Measurements from ENCODE around the gene SULT1A1.
"Not testable (repeated sequence)": the region's sequence is repeated elsewhere in the genome, so short reads cannot be mapped to it uniquely, and the experiment has no call there.

DNA sequence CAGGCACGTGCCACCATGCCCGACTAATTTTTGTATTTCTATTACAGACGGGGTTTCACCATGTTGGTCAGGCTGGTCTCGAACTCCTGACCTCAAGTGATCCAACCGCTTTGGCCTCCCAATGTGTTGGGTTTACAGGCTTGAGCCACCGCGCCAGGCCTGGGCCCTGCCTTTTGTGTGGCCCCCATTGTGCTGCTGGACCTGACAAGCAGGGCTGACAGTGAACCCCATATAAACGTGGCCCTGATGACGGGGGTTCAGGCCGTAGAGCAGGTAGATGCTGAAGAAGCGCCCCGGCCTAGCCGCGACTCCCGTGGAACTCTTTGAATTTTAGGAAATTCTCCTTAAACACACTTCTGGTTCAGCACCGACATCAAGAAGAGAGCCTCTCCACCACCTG is 4.7 kb upstream of the SULT1A1 start:
- TF ChIP-seq, protein P1, sequence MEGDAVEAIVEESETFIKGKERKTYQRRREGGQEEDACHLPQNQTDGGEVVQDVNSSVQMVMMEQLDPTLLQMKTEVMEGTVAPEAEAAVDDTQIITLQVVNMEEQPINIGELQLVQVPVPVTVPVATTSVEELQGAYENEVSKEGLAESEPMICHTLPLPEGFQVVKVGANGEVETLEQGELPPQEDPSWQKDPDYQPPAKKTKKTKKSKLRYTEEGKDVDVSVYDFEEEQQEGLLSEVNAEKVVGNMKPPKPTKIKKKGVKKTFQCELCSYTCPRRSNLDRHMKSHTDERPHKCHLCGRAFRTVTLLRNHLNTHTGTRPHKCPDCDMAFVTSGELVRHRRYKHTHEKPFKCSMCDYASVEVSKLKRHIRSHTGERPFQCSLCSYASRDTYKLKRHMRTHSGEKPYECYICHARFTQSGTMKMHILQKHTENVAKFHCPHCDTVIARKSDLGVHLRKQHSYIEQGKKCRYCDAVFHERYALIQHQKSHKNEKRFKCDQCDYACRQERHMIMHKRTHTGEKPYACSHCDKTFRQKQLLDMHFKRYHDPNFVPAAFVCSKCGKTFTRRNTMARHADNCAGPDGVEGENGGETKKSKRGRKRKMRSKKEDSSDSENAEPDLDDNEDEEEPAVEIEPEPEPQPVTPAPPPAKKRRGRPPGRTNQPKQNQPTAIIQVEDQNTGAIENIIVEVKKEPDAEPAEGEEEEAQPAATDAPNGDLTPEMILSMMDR (IDR thresholded peaks at IDR 0.05), result not testable (repeated sequence)
- not testable (repeated sequence) for TF ChIP-seq POLR2A (IDR thresholded peaks at IDR 0.05)
